AG04450 (cell line): ENCODE data around the gene POLDIP3. TPM values are rescaled to one million over a fixed set of nuclear protein-coding genes. Genes with fewer than 3 reads are reported as not detected.

Source experiments
- CTCF ChIA-PET: fragments of 300-600, 350-600 bp; formaldehyde crosslinking; extraction: SDS; loops from one replicate; lab custom pipeline; 2022; ENCODE audit warnings: antibody characterized with exemption, inconsistent platforms; lab: Charles Lee
- POLR2A ChIA-PET: fragments of 350-600 bp; formaldehyde crosslinking; extraction: SDS; loops from one replicate; lab custom pipeline; 2021; ENCODE audit warnings: antibody characterized with exemption, inconsistent platforms; lab: Yijun Ruan, JAX
- DNase-seq: peaks from one replicate; pipeline ENCODE4 v3.0.0-alpha.2; 2011; ENCODE audit warnings: low read depth, low spot score
- H3K27ac ChIP-seq: one replicate; pipeline ENCODE4 v1.5.1; 2012; ENCODE audit warnings: low read depth, low read length, control low read depth
- H3K27me3 ChIP-seq: one replicate; pipeline ENCODE4 v1.6.0; 2012; ENCODE audit warnings: low read length; ENCODE audit not compliant: control insufficient read depth, insufficient read depth
- H3K4me3 ChIP-seq: 2 replicates; pipeline ENCODE4 v1.5.1; 2011; ENCODE audit warnings: mild to moderate bottlenecking, low read depth, low read length, control low read depth
- H3K9me3 ChIP-seq: 2 replicates; pipeline ENCODE4 v1.5.1; 2012; ENCODE audit warnings: low read length; ENCODE audit not compliant: control insufficient read depth, insufficient read depth
- CTCF ChIP-seq: IDR thresholded peaks from 2 replicates; pipeline ENCODE4 v1.5.1; 2011; ENCODE audit warnings: low read depth, low read length, control low read depth, inconsistent platforms
- polyA plus RNA-seq: library from polyadenylated mRNA; depleted of rRNA; stranded (reverse); fragments of >200 nt; gene quantifications from 2 replicates; pipeline ENCODE4 v1.2.3, GENCODE V29; 2011

POLDIP3 gene
- polyA plus RNA-seq, 1 experiment = 50.6 TPM

- ChIA-PET CTCF (no interaction called here), POLR2A (no interaction called here)
- no peak for TF ChIP-seq CTCF
- Histone ChIP-seq H3K27ac (no peak overlapping the region), H3K27me3 (no peaks in the 10 kb centered on the region), H3K9me3 (peaks cover 3% of the 10 kb centered on the region; the same call in 1 of the 2 replicates), H3K4me3 (no peak overlapping the region)
- DNase-seq = no peak
Measured at GRCh38 chr22:42601879-42602465, 12.7 kb downstream of the POLDIP3 start.

GRCh38 chr22:42596863-42597530 lies 17.7 kb downstream of the POLDIP3 start:
- CTCF ChIA-PET = no interaction called here
- Histone ChIP-seq H3K27me3 (no peaks in the 10 kb centered on the region), H3K9me3 (no peaks in the 10 kb centered on the region), H3K4me3 (no peak overlapping the region), H3K27ac (no peak overlapping the region)
- POLR2A ChIA-PET = interaction anchor here (0.9 to 1.0 kb wide), 2 partner anchors 12 to 13 kb away, joined by 3 read pairs; no protein-coding TSS in a partner anchor
- DNase-seq = no peak
- TF ChIP-seq CTCF = no peak

GRCh38 chr22:42596336-42596735 lies 18.3 kb downstream of the POLDIP3 start:
- POLR2A ChIA-PET = interaction anchor here (0.9 kb wide), 1 partner anchor 11 kb away, joined by 3 read pairs; no protein-coding TSS in a partner anchor
- CTCF ChIA-PET = no interaction called here
- Histone ChIP-seq H3K27me3 (no peaks in the 10 kb centered on the region), H3K27ac (no peak overlapping the region), H3K4me3 (no peak overlapping the region), H3K9me3 (no peaks in the 10 kb centered on the region)
- no peak for DNase-seq
- TF ChIP-seq CTCF = no peak

GRCh38 chr22:42595434-42595833 lies 19.2 kb downstream of the POLDIP3 start:
- ChIA-PET POLR2A (no interaction called here), CTCF (no interaction called here)

More at GRCh38 chr22:42595434-42595833, 19.2 kb downstream of the POLDIP3 start:
- no peak for TF ChIP-seq CTCF
- Histone ChIP-seq H3K9me3 (no peaks in the 10 kb centered on the region), H3K27ac (no peak overlapping the region), H3K4me3 (no peak overlapping the region), H3K27me3 (no peaks in the 10 kb centered on the region)
- no peak for DNase-seq
